Transverse colon (tissue), 4 donors: ENCODE data around the gene TAF5L. TPM values are rescaled to one million over a fixed set of nuclear protein-coding genes. Genes with fewer than 3 reads are reported as not detected.

Source experiments
- DNase-seq: peaks from one replicate; pipeline ENCODE4 v3.0.0-alpha.2; 2019
- H3K27ac ChIP-seq, 4 donors: fragments of 200-600 bp; sonication (generic); 2 replicates each; pipeline ENCODE4 v1.5.1; 2016 to 2018; ENCODE audit warnings: inconsistent platforms in 4 of 4
- H3K27me3 ChIP-seq: fragments of 200-600 bp; sonication (generic); 2 replicates; pipeline ENCODE4 v1.5.1; 2017; ENCODE audit warnings: inconsistent platforms
- H3K36me3 ChIP-seq, 4 donors: fragments of 200-600 bp; sonication (generic); 2 replicates each; pipeline ENCODE4 v1.5.1; 2017 to 2019; ENCODE audit warnings: inconsistent platforms in 4 of 4
- H3K4me1 ChIP-seq, 4 donors: fragments of 200-600 bp; sonication (generic); 2 replicates each; pipeline ENCODE4 v1.5.1; 2017 to 2020; ENCODE audit warnings: inconsistent platforms in 4 of 4
- H3K4me3 ChIP-seq, 4 donors: fragments of 200-600 bp; sonication (generic); 1 replicate in 1 of 4; 2 replicates in 3 of 4; pipeline versions ENCODE4 v1.5.1 to v1.6.1; 2017 to 2019; ENCODE audit warnings: inconsistent platforms in 4 of 4
- H3K9me3 ChIP-seq, 2 donors: fragments of 200-600 bp; sonication (generic); 2 replicates each; pipeline ENCODE4 v1.5.1; 2017 to 2019; ENCODE audit warnings: inconsistent platforms in 2 of 2
- EP300 ChIP-seq: sonication (generic); formaldehyde crosslinking; IDR thresholded peaks from one replicate; pipeline ENCODE4 v1.6.1; 2017; ENCODE audit warnings: antibody characterized with exemption, low read depth
- POLR2A ChIP-seq: fragments of 450-650 bp; IDR thresholded peaks from one replicate; pipeline ENCODE4 v1.6.1; 2016; ENCODE audit warnings: antibody characterized with exemption, mild to moderate bottlenecking, moderate library complexity
- POLR2AphosphoS5 ChIP-seq, 3 donors: sonication (generic); formaldehyde crosslinking; IDR thresholded peaks; one replicate each; pipeline ENCODE4 v1.6.1; 2016; ENCODE audit warnings: antibody characterized with exemption in 3 of 3
- WGBS, 2 donors: methylation state at CpG; one replicate each; pipeline ENCODE4 v1.1.5; 2018; ENCODE audit warnings: low coverage in 1 of 2; 5-methylcytosine and 5-hydroxymethylcytosine counted together
- in situ Hi-C, 4 donors: fragments of 200-750 bp; cut with MboI; loops; one replicate each; pipeline versions ENCODE4 v1.15.0 to v1.15.1; 2017; ENCODE audit warnings: low sequenced_read_pairs in 3 of 4, low pct_ligation_motif_present in 1 of 4, low pct_unique_long_range_greater_than_20kb in 1 of 4
- intact Hi-C: fragments of 100-400 bp; cut with DNase I; formaldehyde crosslinking; loops from one replicate; pipeline ENCODE4 v1.15.1; 2023; ENCODE audit warnings: low total_unique reads
- total RNA-seq, 4 donors: library from RNA; depleted of rRNA; stranded (reverse); fragments of >200 nt; gene quantifications; one replicate each; pipeline ENCODE4 v1.1.0, GENCODE V29; 2016
- TF ChIP-seq, protein P1 (sequence below), 5 experiments: fragments of 200-600 bp in 3 of 5; fragments of 450-650 bp in 2 of 5; sonication (generic) in 3 of 5; IDR thresholded peaks; 1 replicate in 2 of 5; 2 replicates in 3 of 5; pipeline ENCODE4 v1.5.1; 2016 to 2017; ENCODE audit warnings: antibody characterized with exemption in 5 of 5, inconsistent platforms in 3 of 5, mild to moderate bottlenecking in 2 of 5, moderate library complexity in 1 of 5

The TAF5L gene
- total RNA-seq, 4 donors from 2014 or later, result 10.7 to 22.1 (median 15.4) TPM

DNA sequence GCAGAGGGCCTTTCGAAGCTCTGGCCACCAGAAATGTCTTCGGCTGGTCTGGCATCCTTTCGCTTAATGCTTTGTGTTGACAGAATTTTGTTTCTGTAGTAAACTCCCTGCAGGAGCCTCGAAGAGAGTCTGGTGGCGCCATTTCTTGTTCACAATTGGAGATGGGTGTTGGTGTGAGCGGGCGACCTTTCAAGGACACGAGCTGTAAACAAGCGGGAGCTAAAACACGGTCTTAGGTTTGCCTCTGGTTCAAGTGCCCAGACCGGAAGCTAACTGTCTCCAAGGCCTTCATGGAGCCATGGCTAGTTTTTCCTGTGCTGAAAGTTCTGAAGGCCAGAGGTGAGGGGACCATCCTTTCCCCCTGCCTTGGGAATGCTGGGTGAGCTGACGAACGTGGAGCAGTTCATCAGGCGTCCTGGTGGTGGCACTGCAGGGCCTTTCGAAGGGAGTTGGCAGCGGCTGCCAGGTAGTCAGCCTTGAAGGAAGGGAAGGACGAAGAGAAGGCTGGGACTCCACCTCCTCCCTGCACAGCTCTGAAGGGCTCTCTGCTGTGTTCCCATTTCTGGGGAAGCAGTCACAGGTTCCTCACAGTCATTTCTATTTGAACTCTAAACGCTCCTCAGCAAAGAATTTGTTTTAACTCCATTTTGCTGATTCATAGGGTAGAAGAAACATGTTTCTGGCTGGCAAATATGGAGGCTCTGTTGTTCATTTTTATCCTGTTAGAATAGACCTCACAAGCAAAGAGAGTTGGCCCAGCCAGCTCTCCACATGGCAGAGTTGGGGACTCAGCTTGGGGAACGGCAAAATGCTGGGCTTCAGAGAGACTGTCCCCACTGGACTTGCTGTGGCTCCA lies 35.3 kb upstream of the TAF5L start:
- intact Hi-C loops (loop anchor here (10.0 kb wide), 1 partner anchor 654 kb away; no protein-coding TSS in a partner anchor), in situ Hi-C loops (loop anchor here in 3 of 4 donors (5.0 to 10.0 kb wide), 2 partner anchors 651 to 654 kb away; no protein-coding TSS in a partner anchor)
- no peaks in the 10 kb centered on the region for H3K36me3 ChIP-seq
- peaks cover 0 to 17% (median 2%) of the 10 kb centered on the region in 4 donors for H3K4me1 ChIP-seq
- 54% methylated on average over 7 to 19 of the region's 19 CpGs for WGBS, 2 donors
- H3K9me3 ChIP-seq, result no peaks in the 10 kb centered on the region
- peak; percentile 85 for DNase-seq
- H3K4me3 ChIP-seq, result no peak overlapping the region
- no peak for TF ChIP-seq POLR2AphosphoS5 (IDR thresholded peaks at IDR 0.05)
- TF ChIP-seq, protein P1, sequence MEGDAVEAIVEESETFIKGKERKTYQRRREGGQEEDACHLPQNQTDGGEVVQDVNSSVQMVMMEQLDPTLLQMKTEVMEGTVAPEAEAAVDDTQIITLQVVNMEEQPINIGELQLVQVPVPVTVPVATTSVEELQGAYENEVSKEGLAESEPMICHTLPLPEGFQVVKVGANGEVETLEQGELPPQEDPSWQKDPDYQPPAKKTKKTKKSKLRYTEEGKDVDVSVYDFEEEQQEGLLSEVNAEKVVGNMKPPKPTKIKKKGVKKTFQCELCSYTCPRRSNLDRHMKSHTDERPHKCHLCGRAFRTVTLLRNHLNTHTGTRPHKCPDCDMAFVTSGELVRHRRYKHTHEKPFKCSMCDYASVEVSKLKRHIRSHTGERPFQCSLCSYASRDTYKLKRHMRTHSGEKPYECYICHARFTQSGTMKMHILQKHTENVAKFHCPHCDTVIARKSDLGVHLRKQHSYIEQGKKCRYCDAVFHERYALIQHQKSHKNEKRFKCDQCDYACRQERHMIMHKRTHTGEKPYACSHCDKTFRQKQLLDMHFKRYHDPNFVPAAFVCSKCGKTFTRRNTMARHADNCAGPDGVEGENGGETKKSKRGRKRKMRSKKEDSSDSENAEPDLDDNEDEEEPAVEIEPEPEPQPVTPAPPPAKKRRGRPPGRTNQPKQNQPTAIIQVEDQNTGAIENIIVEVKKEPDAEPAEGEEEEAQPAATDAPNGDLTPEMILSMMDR (IDR thresholded peaks at IDR 0.05), result peak; percentile 88 to 94 (median 91)
- H3K27ac ChIP-seq, result no peak overlapping the region
- no peaks in the 10 kb centered on the region for H3K27me3 ChIP-seq

DNA sequence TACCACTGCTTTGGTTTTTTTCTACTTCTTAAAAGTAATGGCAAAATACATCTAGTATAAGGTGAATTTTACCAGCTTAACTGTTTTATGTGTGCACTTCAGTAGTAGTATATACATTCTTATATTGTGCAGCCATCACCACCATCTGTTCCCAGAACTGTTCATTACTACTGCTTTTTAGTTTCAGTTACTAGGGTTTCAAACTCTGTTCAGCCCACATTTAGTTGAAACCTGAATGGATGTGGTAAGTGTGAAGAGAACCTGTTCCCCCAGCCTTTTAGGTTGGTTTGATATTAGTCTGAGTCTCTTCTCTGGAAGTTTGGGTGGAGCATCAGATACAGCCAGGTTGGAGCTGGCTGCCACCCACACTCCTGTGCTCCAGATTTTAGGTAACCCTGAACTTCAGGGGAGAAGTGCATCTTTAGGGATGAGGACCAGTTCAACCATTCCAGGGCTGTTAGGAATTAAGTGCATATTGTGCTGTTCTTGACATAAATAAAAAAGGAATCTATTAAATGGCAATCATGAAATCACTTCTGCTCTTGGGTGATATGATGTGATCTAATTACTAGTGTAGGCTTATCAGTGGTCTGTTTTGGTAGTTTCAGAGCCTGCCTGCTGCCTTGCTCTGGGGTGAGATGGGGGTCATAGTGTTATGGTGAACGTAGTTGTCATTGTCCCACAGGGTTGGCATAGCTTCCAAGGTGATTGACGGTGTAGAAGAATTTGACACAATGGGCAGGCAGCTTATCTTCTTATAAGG lies 32.3 kb upstream of the TAF5L start:
- in situ Hi-C loops (loop anchor here in 1 of 4 donors (5.0 kb wide), 1 partner anchor 654 kb away; no protein-coding TSS in a partner anchor), intact Hi-C loops (no loop called here)
- Histone ChIP-seq H3K4me1 (peaks cover 0 to 8% (median 2%) of the 10 kb centered on the region in 4 donors), H3K9me3 (no peaks in the 10 kb centered on the region), H3K4me3 (no peak overlapping the region), H3K36me3 (peaks cover 0 to 6% (median 0%) of the 10 kb centered on the region in 4 donors), H3K27ac (no peak overlapping the region), H3K27me3 (no peaks in the 10 kb centered on the region)
- TF ChIP-seq POLR2A (no peak), POLR2AphosphoS5 (IDR thresholded peaks at IDR 0.05) (no peak), EP300 (no peak)
- TF ChIP-seq, protein P1 (IDR thresholded peaks at IDR 0.05), result no peak
- 89 to 94% methylated on average over 2 of the region's 2 CpGs for whole genome bisulfite sequencing, 2 donors
- no peak for DNase-seq

DNA sequence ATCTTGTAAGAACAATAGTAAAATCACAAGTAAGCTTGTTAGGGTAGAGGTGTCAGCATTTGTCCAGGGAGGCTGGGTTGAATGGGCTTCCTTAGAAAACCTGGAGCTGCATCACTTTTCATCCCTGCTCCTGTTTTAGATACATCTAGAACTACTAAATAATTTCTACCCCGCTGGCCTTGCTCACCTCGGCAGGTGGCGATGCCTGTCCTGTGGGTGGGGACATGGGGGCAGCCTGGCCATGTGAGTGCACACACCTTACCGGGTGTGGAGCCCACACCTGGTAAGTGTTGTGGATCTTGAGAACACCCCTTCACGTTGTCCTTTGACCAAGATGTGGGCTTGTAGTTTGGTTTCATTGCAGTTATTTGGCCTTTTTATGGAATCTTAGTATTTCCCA lies 29.9 kb upstream of the TAF5L start:
- no peak for DNase-seq
- H3K36me3 ChIP-seq, result peaks cover 0 to 6% (median 0%) of the 10 kb centered on the region in 4 donors
- H3K27me3 ChIP-seq, result no peaks in the 10 kb centered on the region
- no peak overlapping the region for H3K4me3 ChIP-seq
- no peaks in the 10 kb centered on the region for H3K9me3 ChIP-seq
- in situ Hi-C loops, result loop anchor here in 1 of 4 donors (5.0 kb wide), 1 partner anchor 657 kb away; no protein-coding TSS in a partner anchor
- WGBS, 2 donors, result 87 to 89% methylated on average over 4 to 5 of the region's 5 CpGs
- intact Hi-C loops, result no loop called here
- H3K4me1 ChIP-seq, result no peaks in the 10 kb centered on the region
- TF ChIP-seq POLR2AphosphoS5 (IDR thresholded peaks at IDR 0.05) (no peak), POLR2A (no peak), EP300 (no peak)
- TF ChIP-seq, protein P1 (IDR thresholded peaks at IDR 0.05), result no peak
- H3K27ac ChIP-seq, result no peak overlapping the region

DNA sequence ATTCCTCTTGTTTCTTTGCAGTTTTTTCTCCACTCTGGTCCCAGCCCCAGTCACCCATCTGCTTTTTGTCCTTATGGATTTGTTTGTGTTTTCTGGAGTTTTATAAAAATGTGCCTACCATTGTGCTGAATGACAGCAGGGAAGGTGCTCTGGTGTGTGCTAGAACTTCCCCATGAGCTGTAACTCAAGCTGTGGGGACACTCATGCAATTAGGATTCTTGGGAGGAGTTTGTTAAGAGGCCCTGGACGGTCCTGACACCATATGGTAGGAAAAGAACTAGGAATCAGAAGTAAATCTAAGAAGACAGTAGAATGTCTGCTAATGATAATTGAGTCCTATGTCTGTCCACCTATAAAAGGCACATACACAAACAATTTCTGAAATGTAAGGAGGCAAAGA lies 27.5 kb upstream of the TAF5L start:
- in situ Hi-C loops, result no loop called here
- 83% methylated on average over 1 of the region's 1 CpG; no CpG with 5 or more reads in 1 of the 2 donors for WGBS, 2 donors
- no peaks in the 10 kb centered on the region for H3K4me1 ChIP-seq

More for the DNA sequence above, 27.5 kb upstream of the TAF5L start:
- Histone ChIP-seq H3K36me3 (peaks cover 0 to 10% (median 3%) of the 10 kb centered on the region in 4 donors), H3K27me3 (no peaks in the 10 kb centered on the region), H3K27ac (no peak overlapping the region), H3K9me3 (no peaks in the 10 kb centered on the region), H3K4me3 (no peak overlapping the region)
- TF ChIP-seq, protein P1 (IDR thresholded peaks at IDR 0.05), result no peak
- TF ChIP-seq EP300 (no peak), POLR2AphosphoS5 (IDR thresholded peaks at IDR 0.05) (no peak), POLR2A (no peak)
- intact Hi-C loops, result no loop called here
- DNase-seq, result no peak
